K562 (cell line): ENCODE measurements around the gene AAGAB. TPM values are rescaled to one million over a fixed set of nuclear protein-coding genes. Genes with fewer than 3 reads are reported as not detected.

ENCODE experiments used
- ATAC-seq: fragments of 200-7000 bp; cut with Tn5 transposase; 3 replicates; pipeline ENCODE4 v1.9.1; 2020; ENCODE audit warnings: moderate library complexity
- BruUV-seq: library from RNA; stranded (reverse); fragments of 400-500 nt; replicated peaks from 2 replicates; lab custom pipeline; 2021; lab: Mats Ljungman, UMichigan
- CTCF ChIA-PET: fragments of 300-600 bp; formaldehyde crosslinking; extraction: SDS; loops from one replicate; lab custom pipeline; 2021; ENCODE audit warnings: low intra/inter-chr PET ratio; lab: Yijun Ruan, JAX
- POLR2A ChIA-PET: fragments of 300-600, 350-650 bp; sonication (Branson Sonifier 250); formaldehyde crosslinking; extraction: SDS; loops from one replicate; lab custom pipeline; 2021; ENCODE audit warnings: antibody characterized with exemption, inconsistent platforms; lab: Yijun Ruan, JAX
- DNase-seq, 4 experiments: peaks; one replicate each; pipeline versions ENCODE4 v3.0.0 to v3.0.0-alpha.2; 2011 to 2018; ENCODE audit warnings: low spot score in 3 of 4, mixed read lengths in 3 of 4; ENCODE audit errors: extremely low read depth in 1 of 4
- FAIRE-seq: peaks from 2 replicates; lab custom pipeline; 2011; peaks lifted over from hg19 to GRCh38; lab: Jason Lieb, UNC
- H2AFZ ChIP-seq: 2 replicates; pipeline ENCODE4 v1.6.0; 2011; ENCODE audit warnings: low read depth, low read length, control low read depth, inconsistent platforms
- H3K27ac ChIP-seq: fragments of 200-600 bp; 3 replicates; pipeline ENCODE4 v1.8.0; 2011; ENCODE audit warnings: low read depth, mild to moderate bottlenecking, control low read depth, inconsistent platforms, low read length, moderate library complexity, mixed read lengths; ENCODE audit errors: extremely low read depth
- H3K27me3 ChIP-seq, 2 experiments: fragments of 300-600 bp in 1 of 2; 2 replicates in 1 of 2; 3 replicates in 1 of 2; pipeline versions ENCODE4 v1.6.0 to v1.8.0; 2011; ENCODE audit warnings: inconsistent platforms in 2 of 2, low read length in 2 of 2, mild to moderate bottlenecking in 1 of 2, mixed read lengths in 1 of 2, moderate library complexity in 1 of 2; ENCODE audit not compliant: control insufficient read depth in 2 of 2, insufficient read depth in 2 of 2
- H3K36me3 ChIP-seq: fragments of 300-600 bp; 3 replicates; pipeline ENCODE4 v1.8.0; 2011; ENCODE audit warnings: mild to moderate bottlenecking, low read length, inconsistent platforms; ENCODE audit not compliant: control insufficient read depth, insufficient read depth
- H3K4me1 ChIP-seq, 2 experiments: fragments of 200-600 bp in 1 of 2; replicated peaks in 1 of 2; 2 replicates in 1 of 2; 3 replicates in 1 of 2; pipeline versions ENCODE4 v1.5.1 to v1.8.0; 2011; ENCODE audit warnings: inconsistent platforms in 2 of 2, low read length in 2 of 2, mild to moderate bottlenecking in 1 of 2, mixed read lengths in 1 of 2, moderate library complexity in 1 of 2; ENCODE audit not compliant: control insufficient read depth in 2 of 2, insufficient read depth in 2 of 2
- H3K4me2 ChIP-seq: 2 replicates; pipeline ENCODE4 v1.6.1; 2011; ENCODE audit warnings: low read length, control low read depth, inconsistent platforms, mixed read lengths; ENCODE audit not compliant: insufficient read depth
- H3K4me3 ChIP-seq: fragments of 200-600 bp; sonication (generic), shearing (Covaris generic); 2 replicates; pipeline ENCODE4 v1.5.1; 2016; ENCODE audit warnings: control low read depth, inconsistent platforms
- H3K79me2 ChIP-seq: fragments of 200-600 bp; 3 replicates; pipeline ENCODE4 v1.8.0; 2011; ENCODE audit warnings: low read length, inconsistent platforms; ENCODE audit not compliant: control insufficient read depth, insufficient read depth
- H3K9ac ChIP-seq, 2 experiments: 2 replicates each; pipeline versions ENCODE4 v1.6.0 to v1.6.1; 2011; ENCODE audit warnings: low read depth in 2 of 2, low read length in 2 of 2, control low read depth in 1 of 2, inconsistent platforms in 1 of 2, mild to moderate bottlenecking in 1 of 2, mixed read lengths in 1 of 2; ENCODE audit not compliant: insufficient read depth in 1 of 2
- H3K9me1 ChIP-seq: one replicate; pipeline ENCODE4 v1.6.0; 2011; ENCODE audit warnings: inconsistent platforms, mild to moderate bottlenecking, low read length, moderate library complexity; ENCODE audit not compliant: control insufficient read depth, insufficient read depth
- H3K9me3 ChIP-seq: replicated peaks from 2 replicates; pipeline ENCODE4 v1.5.1; 2011; ENCODE audit warnings: low read depth, low read length, inconsistent platforms; ENCODE audit not compliant: control insufficient read depth, insufficient read depth
- H4K20me1 ChIP-seq: replicated peaks from 2 replicates; pipeline ENCODE4 v1.6.1; 2011; ENCODE audit warnings: low read length, inconsistent platforms, mixed read lengths; ENCODE audit not compliant: control insufficient read depth, insufficient read depth
- ATF3 ChIP-seq, 2 experiments: fragments of 450-650 bp in 1 of 2; sonication (generic) in 1 of 2; formaldehyde crosslinking in 1 of 2; IDR thresholded peaks in 1 of 2; conservative IDR thresholded peaks in 1 of 2; 2 replicates each; pipeline versions ENCODE4 v1.6.1 to v1.8.1; 2016 to 2023; ENCODE audit warnings: mild to moderate bottlenecking in 2 of 2, moderate library complexity in 2 of 2, inconsistent platforms in 1 of 2, missing genetic modification reagents in 1 of 2
- BRCA1 ChIP-seq, 2 experiments: fragments of 450-650 bp in 1 of 2; sonication (generic) in 1 of 2; formaldehyde crosslinking in 1 of 2; IDR thresholded peaks; 2 replicates each; pipeline versions ENCODE4 v1.5.0 to v1.6.1; 2017 to 2020; ENCODE audit warnings: mild to moderate bottlenecking in 1 of 2, missing genetic modification reagents in 1 of 2
- E2F8 ChIP-seq: fragments of 450-650 bp; IDR thresholded peaks from 2 replicates; pipeline ENCODE4 v1.7.1; 2018; ENCODE audit warnings: mild to moderate bottlenecking, low read depth; ENCODE audit not compliant: partially characterized antibody
- GMEB1 ChIP-seq: fragments of 250-450 bp; sonication (Bioruptor Pico); IDR thresholded peaks from 2 replicates; pipeline ENCODE4 v1.4.0; 2020; ENCODE audit warnings: mild to moderate bottlenecking
- NFE2L1 ChIP-seq: fragments of 450-650 bp; IDR thresholded peaks from 2 replicates; pipeline ENCODE4 v1.6.1; 2016; ENCODE audit warnings: missing genetic modification characterization, low read depth, mild to moderate bottlenecking, missing compliant biosample characterization, moderate library complexity, borderline replicate concordance
- PML ChIP-seq: IDR thresholded peaks from 2 replicates; pipeline ENCODE4 v1.6.1; 2012; ENCODE audit warnings: low read length, inconsistent platforms
- POU5F1 ChIP-seq: fragments of 150-350 bp; IDR thresholded peaks from 2 replicates; pipeline ENCODE4 v1.6.1; 2014; ENCODE audit warnings: borderline replicate concordance, low read length, low read depth, mild to moderate bottlenecking; ENCODE audit not compliant: partially characterized antibody
- PTTG1 ChIP-seq: fragments of 450-650 bp; IDR thresholded peaks from 2 replicates; pipeline ENCODE4 v1.6.1; 2016; ENCODE audit warnings: low read depth, mild to moderate bottlenecking, missing genetic modification characterization, missing compliant biosample characterization
- RBM22 ChIP-seq: fragments of 200-400 bp; formaldehyde crosslinking; IDR thresholded peaks from 2 replicates; pipeline ENCODE4 v1.6.1; 2018; ENCODE audit warnings: low read length, low read depth; ENCODE audit not compliant: poor library complexity, severe bottlenecking
- ZBTB26 ChIP-seq: fragments of 450-650 bp; formaldehyde crosslinking; IDR thresholded peaks from 2 replicates; pipeline ENCODE4 v1.4.0; 2022; ENCODE audit warnings: missing genetic modification characterization
- ZBTB49 ChIP-seq: sonication (generic); formaldehyde crosslinking; IDR thresholded peaks from 2 replicates; pipeline ENCODE4 v1.8.0; 2022; ENCODE audit warnings: missing genetic modification reagents, mild to moderate bottlenecking, borderline replicate concordance
- ZC3H8 ChIP-seq: fragments of 450-650 bp; IDR thresholded peaks from 2 replicates; pipeline ENCODE4 v1.6.1; 2017
- ZNF212 ChIP-seq: fragments of 450-650 bp; formaldehyde crosslinking; IDR thresholded peaks from 2 replicates; pipeline ENCODE4 v1.4.0; 2020; ENCODE audit warnings: mild to moderate bottlenecking
- WGBS: fragments of 100-300 bp; shearing (Covaris generic); methylation state at CpG from one replicate; pipeline ENCODE4 v1.1.6; 2016; ENCODE audit warnings: low coverage, mixed read lengths; ENCODE audit not compliant: insufficient coverage; ENCODE audit errors: missing lambda C conversion rate; 5-methylcytosine and 5-hydroxymethylcytosine counted together
- in situ Hi-C: fragments of 300-500 bp; cut with MboI; formaldehyde crosslinking; loops from 4 replicates; pipeline ENCODE4 v1.15.0; 2018; ENCODE audit warnings: inconsistent platforms, mixed read lengths
- intact Hi-C: fragments of 100-400 bp; cut with micrococcal nuclease; formaldehyde crosslinking; loops from 2 replicates; pipeline ENCODE4 v1.14.2; 2022
- polyA plus RNA-seq, 8 experiments: library from polyadenylated mRNA; depleted of rRNA in 4 of 8; stranded (reverse) in 5 of 8; unstranded in 3 of 8; fragments of >200 nt; fragmentation: Nextera tagmentation in 2 of 8; fragmentation: Illumina TruSeq in 1 of 8; extraction: Ambion mirVana in 2 of 8; extraction: Trizol in 1 of 8; gene quantifications; 2 replicates each; pipeline versions ENCODE4 v1.2.1 to v1.2.3, GENCODE V29; 2011 to 2014; ENCODE audit warnings: inconsistent platforms in 1 of 8, missing spikeins in 1 of 8
- total RNA-seq, 7 experiments: library from RNA; depleted of rRNA in 6 of 7; stranded (reverse); fragments of >200 nt in 6 of 7; fragmentation: Illumina TruSeq in 2 of 7; extraction: Trizol in 2 of 7; gene quantifications; 2 replicates each; pipeline versions ENCODE4 v1.2.1 to v1.2.3, GENCODE V29; 2011 to 2021; ENCODE audit warnings: low replicate concordance in 1 of 7

AAGAB gene
- total and polyA plus RNA-seq, 9 of the 15 experiments (the other 6 are each of a cell fraction or from before 2014, with no cell fraction given): 17.8 to 109 (median 58.3) TPM

- FAIRE-seq: no peak
- Histone ChIP-seq H3K9me1 (no peaks in the 10 kb centered on the region), H3K36me3 (peaks cover 19% of the 10 kb centered on the region), H3K9me3 (no peaks in the 10 kb centered on the region), H4K20me1 (no peaks in the 10 kb centered on the region), H3K9ac (no peak overlapping the region), H3K27ac (no peak overlapping the region), H3K4me3 (no peak overlapping the region), H3K27me3 (no peaks in the 10 kb centered on the region), H3K4me1 (no peaks in the 10 kb centered on the region), H3K79me2 (no peaks in the 10 kb centered on the region), H2AFZ (no peak overlapping the region), H3K4me2 (no peak overlapping the region)
- ChIA-PET CTCF (no interaction called here), POLR2A (no interaction called here)
- intact Hi-C loops: no loop called here
- in situ Hi-C loops: no loop called here
- no peak for DNase-seq
- no peak for ATAC-seq
- 79% methylated on average over 6 of the region's 6 CpGs for WGBS
- BruUV-seq: no TSS peak
- TF ChIP-seq POU5F1 (no peak), ZBTB49 (CRISPR knock-in tag) (no peak), RBM22 (no peak), ZC3H8 (no peak), ZNF212 (CRISPR knock-in tag) (no peak), NFE2L1 (tag) (no peak), PTTG1 (tag) (no peak), E2F8 (no peak), ZBTB26 (CRISPR knock-in tag) (no peak), GMEB1 (CRISPR knock-in tag) (no peak), PML (no peak), ATF3 (IDR thresholded peaks at IDR 0.05) (no peak), ATF3 (CRISPR knock-in tag; conservative IDR thresholded peaks at IDR 0.05) (no peak), BRCA1 (IDR thresholded peaks at IDR 0.05) (no peak), BRCA1 (CRISPR knock-in tag; IDR thresholded peaks at IDR 0.05) (no peak)
These were observed 39.4 kb downstream of the AAGAB start for GRCh38 chr15:67215102-67215501.
